MM.1S (cell line): ENCODE measurements around the gene RGN.

Experiments used
- DNase-seq: peaks from one replicate; pipeline ENCODE4 v3.0.0-alpha.2; 2015
- H2AFZ ChIP-seq: fragments of 300-600 bp; sonication (generic); 2 replicates; pipeline ENCODE4 v1.6.0; 2016; ENCODE audit warnings: antibody characterized with exemption, low read length
- H3F3A ChIP-seq: fragments of 300-600 bp; sonication (generic); 2 replicates; pipeline ENCODE4 v1.6.1; 2016; ENCODE audit warnings: mild to moderate bottlenecking, antibody characterized with exemption, low read length, moderate library complexity, mixed read lengths; ENCODE audit not compliant: insufficient read depth
- H3K27ac ChIP-seq: fragments of 300-600 bp; sonication (generic); 2 replicates; pipeline ENCODE4 v1.5.1; 2016; ENCODE audit warnings: mild to moderate bottlenecking, low read length
- H3K27me3 ChIP-seq: fragments of 300-600 bp; sonication (generic); replicated peaks from 2 replicates; pipeline ENCODE4 v1.6.0; 2016; ENCODE audit warnings: low read length; ENCODE audit not compliant: insufficient read depth
- H3K36me3 ChIP-seq: fragments of 300-600 bp; sonication (generic); replicated peaks from 2 replicates; pipeline ENCODE4 v1.6.1; 2016; ENCODE audit warnings: mild to moderate bottlenecking, low read length, mixed read lengths; ENCODE audit not compliant: insufficient read depth
- H3K4me1 ChIP-seq: fragments of 300-600 bp; sonication (generic); 2 replicates; pipeline ENCODE4 v1.6.1; 2016; ENCODE audit warnings: low read length, mixed read lengths
- H3K4me2 ChIP-seq: fragments of 300-600 bp; sonication (generic); 2 replicates; pipeline ENCODE4 v1.6.0; 2016; ENCODE audit warnings: low read depth, low read length
- H3K4me3 ChIP-seq: fragments of 300-600 bp; sonication (generic); 2 replicates; pipeline ENCODE4 v1.5.1; 2016; ENCODE audit warnings: low read length, mixed read lengths
- H3K79me2 ChIP-seq: fragments of 300-600 bp; sonication (generic); 2 replicates; pipeline ENCODE4 v1.6.1; 2016; ENCODE audit warnings: mixed run types, low read length, mixed read lengths
- H3K9ac ChIP-seq: fragments of 300-600 bp; sonication (generic); 2 replicates; pipeline ENCODE4 v1.6.1; 2016; ENCODE audit warnings: low read length, mixed read lengths
- H3K9me2 ChIP-seq: fragments of 300-600 bp; sonication (generic); replicated peaks from 2 replicates; pipeline ENCODE4 v1.6.1; 2016; ENCODE audit warnings: mild to moderate bottlenecking, low read length, mixed read lengths; ENCODE audit not compliant: insufficient read depth
- H3K9me3 ChIP-seq: fragments of 300-600 bp; sonication (generic); replicated peaks from 2 replicates; pipeline ENCODE4 v1.6.1; 2016; ENCODE audit warnings: mild to moderate bottlenecking, low read length, mixed read lengths; ENCODE audit not compliant: insufficient read depth
- H4K20me1 ChIP-seq: fragments of 300-600 bp; sonication (generic); 2 replicates; pipeline ENCODE4 v1.6.1; 2016; ENCODE audit warnings: mild to moderate bottlenecking, low read length, moderate library complexity, mixed read lengths; ENCODE audit not compliant: insufficient read depth
- EZH2 ChIP-seq: fragments of 300-600 bp; sonication (generic); optimal IDR thresholded peaks from 2 replicates; pipeline ENCODE3; 2017; ENCODE audit warnings: low read depth, mild to moderate bottlenecking, antibody characterized with exemption, low read length, mixed read lengths
- EZH2phosphoT487 ChIP-seq: fragments of 300-600 bp; sonication (generic); IDR thresholded peaks from 2 replicates; pipeline ENCODE4 v1.6.1; 2018; ENCODE audit warnings: antibody characterized with exemption, low read length
- TF ChIP-seq, protein P1 (sequence below): fragments of 300-600 bp; sonication (generic); IDR thresholded peaks from 2 replicates; pipeline ENCODE4 v1.5.1; 2016; ENCODE audit warnings: antibody characterized with exemption, low read length, mixed read lengths

Gene RGN

DNA sequence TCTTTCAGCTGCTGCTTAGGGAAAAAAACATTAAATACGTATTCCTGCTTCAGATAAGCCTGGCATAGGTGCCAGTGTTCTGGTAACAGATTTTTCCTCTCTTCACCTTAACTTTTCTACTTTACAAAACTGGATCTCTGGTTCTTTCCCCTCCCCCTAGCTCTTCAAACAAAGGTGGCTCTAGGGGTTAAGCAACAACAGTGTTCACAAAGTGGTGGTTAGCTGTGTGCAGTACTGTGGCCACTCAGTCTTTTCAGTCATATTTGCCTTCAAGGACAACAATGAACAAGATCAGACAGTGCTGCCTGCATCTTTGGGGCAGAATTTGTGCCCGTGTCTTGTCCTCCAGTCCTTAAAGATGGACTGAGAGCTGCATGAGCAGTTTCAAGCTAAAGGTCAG, 15.1 kb upstream of the RGN start:
- Histone ChIP-seq H2AFZ (no peak overlapping the region), H3K4me3 (no peak overlapping the region), H3K36me3 (no peaks in the 10 kb centered on the region), H3K27me3 (no peaks in the 10 kb centered on the region), H3K27ac (no peak overlapping the region), H3K9ac (no peak overlapping the region), H3K79me2 (no peaks in the 10 kb centered on the region), H3K4me1 (no peaks in the 10 kb centered on the region), H3K4me2 (no peak overlapping the region), H3F3A (no peaks in the 10 kb centered on the region), H4K20me1 (no peaks in the 10 kb centered on the region), H3K9me3 (no peaks in the 10 kb centered on the region), H3K9me2 (no peaks in the 10 kb centered on the region)
- no peak for DNase-seq
- TF ChIP-seq EZH2 (no peak), EZH2phosphoT487 (no peak)
- TF ChIP-seq, protein P1, sequence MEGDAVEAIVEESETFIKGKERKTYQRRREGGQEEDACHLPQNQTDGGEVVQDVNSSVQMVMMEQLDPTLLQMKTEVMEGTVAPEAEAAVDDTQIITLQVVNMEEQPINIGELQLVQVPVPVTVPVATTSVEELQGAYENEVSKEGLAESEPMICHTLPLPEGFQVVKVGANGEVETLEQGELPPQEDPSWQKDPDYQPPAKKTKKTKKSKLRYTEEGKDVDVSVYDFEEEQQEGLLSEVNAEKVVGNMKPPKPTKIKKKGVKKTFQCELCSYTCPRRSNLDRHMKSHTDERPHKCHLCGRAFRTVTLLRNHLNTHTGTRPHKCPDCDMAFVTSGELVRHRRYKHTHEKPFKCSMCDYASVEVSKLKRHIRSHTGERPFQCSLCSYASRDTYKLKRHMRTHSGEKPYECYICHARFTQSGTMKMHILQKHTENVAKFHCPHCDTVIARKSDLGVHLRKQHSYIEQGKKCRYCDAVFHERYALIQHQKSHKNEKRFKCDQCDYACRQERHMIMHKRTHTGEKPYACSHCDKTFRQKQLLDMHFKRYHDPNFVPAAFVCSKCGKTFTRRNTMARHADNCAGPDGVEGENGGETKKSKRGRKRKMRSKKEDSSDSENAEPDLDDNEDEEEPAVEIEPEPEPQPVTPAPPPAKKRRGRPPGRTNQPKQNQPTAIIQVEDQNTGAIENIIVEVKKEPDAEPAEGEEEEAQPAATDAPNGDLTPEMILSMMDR: no peak

DNA sequence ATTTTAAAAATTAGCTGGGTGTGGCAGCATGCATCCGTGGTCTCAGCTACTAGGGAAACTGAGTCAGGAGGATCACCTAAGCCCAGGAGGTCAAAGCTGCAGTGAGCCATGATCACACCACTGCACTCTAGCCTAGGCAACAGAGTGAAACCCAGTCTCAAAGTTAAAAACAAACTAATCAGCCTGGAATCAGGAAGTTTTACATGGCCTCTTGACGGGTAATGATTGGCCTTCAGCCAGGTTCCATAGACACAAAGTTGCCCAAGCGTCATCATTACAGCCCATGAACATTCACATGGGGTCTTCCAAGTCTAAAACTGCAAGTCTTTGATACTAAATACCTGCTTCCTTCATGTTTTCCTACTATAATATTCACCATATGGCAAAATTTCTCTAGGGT, 10.0 kb upstream of the RGN start:
- Histone ChIP-seq H4K20me1 (no peaks in the 10 kb centered on the region), H3K27ac (no peak overlapping the region), H3K4me2 (no peak overlapping the region), H3K79me2 (no peaks in the 10 kb centered on the region), H3K36me3 (no peaks in the 10 kb centered on the region), H3F3A (no peaks in the 10 kb centered on the region), H3K9me2 (no peaks in the 10 kb centered on the region), H2AFZ (no peak overlapping the region), H3K27me3 (no peaks in the 10 kb centered on the region), H3K9ac (no peak overlapping the region), H3K9me3 (no peaks in the 10 kb centered on the region), H3K4me1 (no peaks in the 10 kb centered on the region), H3K4me3 (no peak overlapping the region)
- no peak for TF ChIP-seq EZH2
- no peak for DNase-seq

DNA sequence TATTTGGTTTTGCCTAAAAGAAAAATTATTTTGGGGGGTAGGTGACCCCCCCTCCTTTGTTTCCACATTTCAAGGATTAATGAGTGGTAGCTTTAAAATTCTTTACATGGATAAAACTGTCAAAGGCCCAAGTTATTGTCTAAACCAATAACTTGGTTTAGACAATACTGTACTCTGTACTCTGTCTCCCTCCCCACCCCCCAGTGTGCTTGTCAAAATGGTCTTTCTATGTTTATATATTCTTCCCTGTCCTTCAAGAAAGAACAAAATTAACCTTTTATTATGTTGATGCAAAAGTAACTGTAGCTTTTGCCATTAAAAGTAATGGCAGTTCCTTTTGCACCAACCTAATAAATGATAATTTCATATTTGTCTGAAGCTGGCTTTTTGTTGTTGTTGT, 9.5 kb upstream of the RGN start:
- TF ChIP-seq EZH2: no peak
- TF ChIP-seq EZH2phosphoT487: no peak
- TF ChIP-seq, protein P1: no peak
- no peak overlapping the region for H2AFZ ChIP-seq
- no peaks in the 10 kb centered on the region for H3K9me2 ChIP-seq
- H3K4me1 ChIP-seq: no peaks in the 10 kb centered on the region
- H3K4me3 ChIP-seq: no peak overlapping the region
- H3K79me2 ChIP-seq: no peaks in the 10 kb centered on the region
- no peak overlapping the region for H3K9ac ChIP-seq
- H3K27me3 ChIP-seq: no peaks in the 10 kb centered on the region
- no peak overlapping the region for H3K4me2 ChIP-seq
- H3K9me3 ChIP-seq: no peaks in the 10 kb centered on the region
- no peak for DNase-seq
- no peaks in the 10 kb centered on the region for H4K20me1 ChIP-seq
- H3F3A ChIP-seq: no peaks in the 10 kb centered on the region
- H3K27ac ChIP-seq: no peak overlapping the region
- no peaks in the 10 kb centered on the region for H3K36me3 ChIP-seq

DNA sequence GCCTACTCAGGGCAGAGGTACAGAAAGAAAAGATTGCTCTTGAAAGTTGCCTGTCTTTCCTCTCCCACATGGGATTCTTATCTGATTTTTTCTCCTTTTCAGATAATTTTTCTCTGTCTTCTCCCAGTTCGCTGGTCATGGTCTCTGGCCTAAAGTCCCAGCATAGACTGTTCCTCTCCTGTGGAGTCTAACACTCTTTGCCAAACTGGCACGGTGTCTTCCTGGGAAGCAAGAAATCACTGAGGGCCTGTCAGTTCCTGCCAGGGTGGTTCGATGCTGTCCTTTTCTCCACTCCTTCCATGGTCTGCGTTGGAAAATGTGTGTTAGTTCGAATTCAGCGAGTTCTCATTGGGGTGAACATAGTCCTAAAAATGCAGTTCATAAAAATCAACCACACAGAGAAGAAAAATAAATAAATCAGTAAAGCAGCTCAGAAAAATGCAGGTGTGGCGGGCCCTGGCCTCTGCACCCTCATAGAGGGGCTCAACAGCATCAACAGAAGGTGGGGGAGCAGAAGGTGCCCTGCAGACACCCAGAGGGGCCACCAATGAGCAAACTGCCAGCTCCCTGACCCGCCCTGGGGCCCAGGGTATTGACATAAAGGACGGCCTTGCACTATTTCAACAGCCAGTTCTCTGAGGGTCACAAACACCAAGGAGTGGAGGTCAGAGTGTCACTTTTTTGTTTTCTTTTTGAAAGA, 2.1 kb downstream of the RGN start:
- Histone ChIP-seq H3K27me3 (no peaks in the 10 kb centered on the region), H3K9me3 (no peaks in the 10 kb centered on the region), H3K36me3 (no peaks in the 10 kb centered on the region), H4K20me1 (no peaks in the 10 kb centered on the region), H3K4me3 (no peak overlapping the region), H3F3A (no peaks in the 10 kb centered on the region), H3K4me1 (no peaks in the 10 kb centered on the region), H3K4me2 (no peak overlapping the region), H3K27ac (no peak overlapping the region), H2AFZ (no peak overlapping the region), H3K79me2 (no peaks in the 10 kb centered on the region), H3K9me2 (no peaks in the 10 kb centered on the region), H3K9ac (no peak overlapping the region)
- no peak for DNase-seq
- no peak for TF ChIP-seq EZH2
- TF ChIP-seq, protein P1: no peak
- no peak for TF ChIP-seq EZH2phosphoT487
